ENCODE data around the gene MIER2.

MIER2 gene

DNA sequence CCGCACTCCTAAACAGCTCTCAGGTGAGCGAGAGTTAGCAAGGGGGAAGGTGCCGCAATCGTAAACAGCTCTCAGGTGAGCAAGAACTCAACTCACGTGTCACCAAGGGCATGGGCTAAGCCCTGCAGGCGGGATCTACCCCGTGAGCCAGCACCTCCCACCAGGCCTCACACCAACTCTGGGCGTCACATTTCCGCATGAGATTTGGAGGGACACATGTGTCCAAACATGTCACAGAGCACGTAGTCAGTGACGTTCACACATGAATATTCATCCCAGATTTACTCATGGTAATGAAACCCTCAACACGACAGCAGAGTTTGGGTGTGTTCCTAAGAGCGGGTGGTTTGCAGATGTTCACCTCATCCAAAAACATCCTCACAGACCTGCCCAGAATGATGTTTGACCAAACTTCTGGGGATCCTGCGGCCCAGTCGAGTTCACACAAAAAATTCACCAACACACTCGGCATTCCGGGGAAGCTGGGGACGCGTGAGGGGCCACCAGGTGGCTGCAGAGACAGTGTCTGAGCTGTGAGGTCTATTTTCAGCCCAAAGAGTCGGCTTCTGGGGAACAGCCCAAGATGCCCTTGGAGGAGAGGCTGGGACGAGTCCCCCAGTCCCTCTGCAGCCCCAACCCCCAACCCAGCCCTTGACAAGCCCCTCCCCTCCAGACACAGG, 44.8 kb upstream of the MIER2 start:
- no peak for TF ChIP-seq CTCF (conservative IDR thresholded peaks at IDR 0.05)
- no peak overlapping the region for H3K27ac ChIP-seq

DNA sequence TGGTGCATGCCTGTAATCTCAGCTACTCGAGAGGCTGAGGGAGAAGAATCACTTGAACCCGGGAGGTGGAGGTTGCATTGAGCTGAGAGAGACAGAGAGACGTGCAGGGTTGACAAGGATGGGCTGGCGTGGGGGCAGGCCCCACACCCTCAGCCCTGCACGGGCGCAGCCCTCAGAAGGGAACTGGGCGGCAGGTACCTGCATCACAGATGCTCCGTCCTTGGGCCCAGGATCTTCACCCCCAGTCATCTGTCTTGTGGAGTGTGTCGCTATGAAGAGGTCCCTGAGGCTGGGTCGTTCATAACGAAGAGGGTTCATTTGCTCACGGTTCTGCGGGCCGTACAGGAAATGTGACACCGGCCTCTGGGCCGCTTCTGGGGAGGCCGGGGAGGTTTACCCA, 44.1 kb upstream of the MIER2 start:
- H3K27ac ChIP-seq, result no peak overlapping the region
- no peak for TF ChIP-seq CTCF (conservative IDR thresholded peaks at IDR 0.05)

GRCh38 chr19:387777-388176, 43.2 kb upstream of the MIER2 start:
- no peak for TF ChIP-seq CTCF (conservative IDR thresholded peaks at IDR 0.05)
- H3K27ac ChIP-seq, result no peak overlapping the region

GRCh38 chr19:386632-387301, 42.2 kb upstream of the MIER2 start:
- peak overlapping the region; percentile 69 for H3K27ac ChIP-seq

- H3K27ac ChIP-seq, result peak overlapping the region; percentile 69
- TF ChIP-seq CTCF (conservative IDR thresholded peaks at IDR 0.05), result peak; percentile 30; the same call in 1 of the 2 replicates
Measured at GRCh38 chr19:386189-386588, 41.6 kb upstream of the MIER2 start.

- TF ChIP-seq CTCF (conservative IDR thresholded peaks at IDR 0.05), result no peak
- H3K27ac ChIP-seq, result peak overlapping the region; percentile 75
Measured at GRCh38 chr19:384799-385169, 40.2 kb upstream of the MIER2 start.

- peak overlapping the region; percentile 75 for H3K27ac ChIP-seq
- TF ChIP-seq CTCF (conservative IDR thresholded peaks at IDR 0.05), result peak; percentile 24
Measured at GRCh38 chr19:383922-384798, 39.6 kb upstream of the MIER2 start.
